ENCODE results near the gene VAPB. TPM values are rescaled to one million over a fixed set of nuclear protein-coding genes. Genes with fewer than 3 reads are reported as not detected.

VAPB gene
- total RNA-seq, 1 donor from 2014 or later, result 26.2 TPM

GRCh38 chr20:58447511-58448391 lies 58.7 kb downstream of the VAPB start:
- Mint-ChIP-seq H3K4me1 (peaks cover 16% of the 10 kb centered on the region), H3K36me3 (ENCODE audit: low read depth) (peaks cover 61% of the 10 kb centered on the region), H3K27ac (no peak overlapping the region)

DNA sequence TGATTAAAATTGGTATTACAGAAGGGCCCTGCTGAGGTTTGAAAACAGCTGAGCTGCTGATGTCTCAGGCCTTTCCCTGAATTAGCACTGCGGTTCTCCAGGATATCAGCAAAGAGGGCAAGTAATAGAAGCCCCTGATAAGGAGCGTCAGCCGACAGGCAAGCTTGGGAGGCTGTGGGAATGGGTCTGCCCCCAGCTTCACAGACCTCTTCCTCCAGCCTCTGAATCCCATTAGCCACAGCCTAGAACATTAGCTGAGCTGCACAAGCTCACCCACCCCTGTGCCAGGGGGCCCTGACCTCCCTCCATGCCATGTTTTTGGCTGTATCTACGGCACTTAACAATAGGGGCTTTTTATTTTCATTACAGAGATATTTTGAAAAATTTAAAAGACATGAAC lies 59.9 kb downstream of the VAPB start:
- H3K4me3 Mint-ChIP-seq, result no peak overlapping the region
- ChIA-PET CTCF (no interaction called here), POLR2A (no interaction called here)
- ATAC-seq (ENCODE audit: low read depth), result no peak
- DNase-seq, result no peak
- peaks cover under 1% of the 10 kb centered on the region for H3K9me3 Mint-ChIP-seq
- H3K36me3 Mint-ChIP-seq (ENCODE audit: low read depth), result peaks cover 53% of the 10 kb centered on the region
- peaks cover 16% of the 10 kb centered on the region for H3K4me1 Mint-ChIP-seq
- TF ChIP-seq, protein P1, sequence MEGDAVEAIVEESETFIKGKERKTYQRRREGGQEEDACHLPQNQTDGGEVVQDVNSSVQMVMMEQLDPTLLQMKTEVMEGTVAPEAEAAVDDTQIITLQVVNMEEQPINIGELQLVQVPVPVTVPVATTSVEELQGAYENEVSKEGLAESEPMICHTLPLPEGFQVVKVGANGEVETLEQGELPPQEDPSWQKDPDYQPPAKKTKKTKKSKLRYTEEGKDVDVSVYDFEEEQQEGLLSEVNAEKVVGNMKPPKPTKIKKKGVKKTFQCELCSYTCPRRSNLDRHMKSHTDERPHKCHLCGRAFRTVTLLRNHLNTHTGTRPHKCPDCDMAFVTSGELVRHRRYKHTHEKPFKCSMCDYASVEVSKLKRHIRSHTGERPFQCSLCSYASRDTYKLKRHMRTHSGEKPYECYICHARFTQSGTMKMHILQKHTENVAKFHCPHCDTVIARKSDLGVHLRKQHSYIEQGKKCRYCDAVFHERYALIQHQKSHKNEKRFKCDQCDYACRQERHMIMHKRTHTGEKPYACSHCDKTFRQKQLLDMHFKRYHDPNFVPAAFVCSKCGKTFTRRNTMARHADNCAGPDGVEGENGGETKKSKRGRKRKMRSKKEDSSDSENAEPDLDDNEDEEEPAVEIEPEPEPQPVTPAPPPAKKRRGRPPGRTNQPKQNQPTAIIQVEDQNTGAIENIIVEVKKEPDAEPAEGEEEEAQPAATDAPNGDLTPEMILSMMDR (IDR thresholded peaks at IDR 0.05), result no peak
- H3K27ac Mint-ChIP-seq, result no peak overlapping the region
- intact Hi-C loops (cut with micrococcal nuclease), result no loop called here
- no peaks in the 10 kb centered on the region for H3K27me3 Mint-ChIP-seq

More at GRCh38 chr20:58447511-58448391, 58.7 kb downstream of the VAPB start:
- ChIA-PET CTCF (interaction anchor here (1.0 to 1.4 kb wide), 3 partner anchors 11 to 210 kb away, joined by 3 to 6 read pairs (median 3); no protein-coding TSS in a partner anchor), POLR2A (no interaction called here)
- DNase-seq, result no peak
- peak; percentile 57 for ATAC-seq (ENCODE audit: low read depth)
- Mint-ChIP-seq H3K27me3 (no peaks in the 10 kb centered on the region), H3K9me3 (no peaks in the 10 kb centered on the region), H3K4me3 (no peak overlapping the region)
- TF ChIP-seq, protein P1 (IDR thresholded peaks at IDR 0.05), result no peak
- intact Hi-C loops (cut with micrococcal nuclease), result loop anchor here (1.0 kb wide), 1 partner anchor 210 kb away; no protein-coding TSS in a partner anchor

DNA sequence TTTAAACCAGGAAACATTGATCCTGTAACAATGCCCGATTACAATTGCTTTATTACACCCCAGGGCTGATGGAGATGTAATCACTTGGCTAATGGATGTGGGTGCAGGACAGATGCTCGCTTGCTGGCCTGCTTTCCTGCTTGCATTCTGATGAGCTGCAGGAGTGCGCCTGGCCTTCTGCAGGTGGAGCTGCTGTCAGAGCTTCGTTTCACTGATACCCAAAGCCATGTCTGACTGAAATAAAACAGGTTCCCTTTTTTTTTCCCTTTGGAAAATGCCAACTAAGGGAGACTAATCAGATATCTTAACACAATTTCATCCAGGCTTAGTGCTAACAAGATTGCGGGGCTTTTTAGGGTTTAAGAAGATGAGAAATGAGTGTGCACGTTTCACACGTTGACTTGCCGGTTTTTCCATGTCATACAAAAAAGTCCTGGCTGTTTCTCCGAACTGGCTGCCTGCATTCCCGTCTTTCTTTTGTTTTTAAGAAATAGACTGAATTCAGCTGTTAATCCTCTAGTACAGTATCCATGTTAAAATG lies 60.7 kb downstream of the VAPB start:
- Mint-ChIP-seq H3K4me3 (no peak overlapping the region), H3K9me3 (peaks cover 8% of the 10 kb centered on the region), H3K27me3 (no peaks in the 10 kb centered on the region), H3K4me1 (peaks cover 16% of the 10 kb centered on the region), H3K36me3 (ENCODE audit: low read depth) (peaks cover 48% of the 10 kb centered on the region), H3K27ac (no peak overlapping the region)
- no peak for ATAC-seq (ENCODE audit: low read depth)
- intact Hi-C loops (cut with micrococcal nuclease), result loop anchor here (1.0 to 10.0 kb wide), 3 partner anchors 9 to 1985 kb away; partner anchors contain the start of genes RTF2 and ZBP1
- CTCF ChIA-PET, result no interaction called here
- no peak for DNase-seq
- TF ChIP-seq, protein P1 (IDR thresholded peaks at IDR 0.05), result no peak
- POLR2A ChIA-PET, result no interaction called here

DNA sequence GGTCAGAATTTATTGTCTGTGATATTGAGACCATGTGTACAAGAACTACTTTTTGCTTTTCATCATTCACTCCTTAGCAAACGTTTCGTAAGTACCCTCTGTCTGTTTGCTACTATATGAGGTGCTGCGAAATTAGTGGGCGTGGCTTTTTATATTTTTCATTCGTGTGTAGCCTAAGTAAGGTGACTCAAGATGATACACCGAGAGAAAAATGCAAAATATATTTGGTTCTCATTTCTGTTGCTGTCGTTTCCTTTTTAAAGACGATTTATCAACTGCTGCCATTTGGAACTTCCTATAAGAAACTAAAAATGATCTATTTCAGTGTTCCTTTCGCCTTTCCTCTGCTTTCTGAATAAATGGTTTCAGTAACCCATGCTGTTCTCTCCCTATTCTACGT lies 61.2 kb downstream of the VAPB start:
- intact Hi-C loops (cut with micrococcal nuclease), result loop anchor here (1.0 to 10.0 kb wide), 3 partner anchors 8 to 1985 kb away; partner anchors contain the start of genes RTF2 and ZBP1
- POLR2A ChIA-PET, result no interaction called here
- Mint-ChIP-seq H3K27me3 (no peaks in the 10 kb centered on the region), H3K36me3 (ENCODE audit: low read depth) (peaks cover 48% of the 10 kb centered on the region), H3K4me3 (no peak overlapping the region), H3K4me1 (peaks cover 16% of the 10 kb centered on the region), H3K9me3 (peaks cover 10% of the 10 kb centered on the region), H3K27ac (peak overlapping the region; percentile 8)
- CTCF ChIA-PET, result no interaction called here
- ATAC-seq (ENCODE audit: low read depth), result peak; percentile 37
- DNase-seq, result no peak
- TF ChIP-seq, protein P1 (IDR thresholded peaks at IDR 0.05), result no peak

DNA sequence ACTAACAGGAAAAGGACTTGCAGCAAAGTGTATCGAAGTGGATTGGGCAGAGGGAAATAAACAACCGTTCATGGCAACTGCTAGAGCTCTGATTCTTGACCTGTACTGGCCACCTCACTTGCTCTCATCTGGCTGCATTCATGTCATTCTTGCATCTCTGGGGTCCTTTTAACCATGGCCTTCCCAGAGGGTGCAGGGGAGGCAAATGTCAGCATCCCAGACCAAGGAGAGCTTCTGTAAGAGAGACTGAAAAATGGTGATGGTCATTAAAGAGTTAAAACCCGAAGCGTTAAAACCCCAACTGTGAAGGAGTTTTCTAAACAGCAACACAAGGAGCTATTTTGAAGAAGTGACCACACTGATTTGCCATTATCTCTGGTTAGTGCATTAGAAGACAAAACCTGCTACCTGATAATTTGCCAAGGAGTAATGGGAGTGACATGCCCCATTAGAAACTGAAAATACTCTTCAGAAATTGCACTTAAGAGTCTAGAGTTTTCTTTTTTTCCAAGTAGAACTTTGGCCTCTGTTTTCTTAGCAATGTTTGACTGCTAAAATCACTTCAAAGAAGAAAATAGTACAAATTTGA lies 63.7 kb downstream of the VAPB start:
- no peak overlapping the region for H3K4me3 Mint-ChIP-seq
- H3K27me3 Mint-ChIP-seq, result no peaks in the 10 kb centered on the region
- peak overlapping the region; percentile 43 for H3K27ac Mint-ChIP-seq
- peaks cover 20% of the 10 kb centered on the region for H3K4me1 Mint-ChIP-seq
- ATAC-seq (ENCODE audit: low read depth) (no peak), DNase-seq (no peak)
- peaks cover 10% of the 10 kb centered on the region for H3K9me3 Mint-ChIP-seq
- ChIA-PET POLR2A (interaction anchor here (0.7 kb wide), 1 partner anchor 183 kb away, joined by 6 read pairs; no protein-coding TSS in a partner anchor), CTCF (no interaction called here)
- TF ChIP-seq, protein P1 (IDR thresholded peaks at IDR 0.05), result no peak
- intact Hi-C loops (cut with micrococcal nuclease), result loop anchor here (10.0 kb wide), 2 partner anchors 828 to 1988 kb away; partner anchors contain the start of genes RTF2 and ZBP1
- H3K36me3 Mint-ChIP-seq (ENCODE audit: low read depth), result peaks cover 34% of the 10 kb centered on the region
